ENCODE measurements around the gene VAV3.

The VAV3 gene

GRCh38 chr1:107531065-107531908 is 433.7 kb downstream of the VAV3 start:
- in situ Hi-C loops (cut with MboI; ENCODE audit: low pct_unique_long_range_greater_than_20kb, low sequenced_read_pairs, unreplicated experiment): loop anchor here (25.0 kb wide), 1 partner anchor 344 kb away; no protein-coding TSS in a partner anchor
- TF ChIP-seq CTCF (IDR thresholded peaks at IDR 0.05; ENCODE audit: extremely low read depth, insufficient read depth, missing control alignments): no peak
- no peak for DNase-seq (ENCODE audit: low spot score)

GRCh38 chr1:107530543-107530942 is 434.4 kb downstream of the VAV3 start:
- TF ChIP-seq CTCF (IDR thresholded peaks at IDR 0.05; ENCODE audit: extremely low read depth, insufficient read depth, missing control alignments): no peak
- in situ Hi-C loops (cut with MboI; ENCODE audit: low pct_unique_long_range_greater_than_20kb, low sequenced_read_pairs, unreplicated experiment): loop anchor here (25.0 kb wide), 1 partner anchor 343 kb away; no protein-coding TSS in a partner anchor
- no peak for DNase-seq (ENCODE audit: low spot score)

GRCh38 chr1:107529511-107530149 is 435.4 kb downstream of the VAV3 start:
- in situ Hi-C loops (cut with MboI; ENCODE audit: low pct_unique_long_range_greater_than_20kb, low sequenced_read_pairs, unreplicated experiment): loop anchor here (25.0 kb wide), 1 partner anchor 342 kb away; no protein-coding TSS in a partner anchor
- DNase-seq (ENCODE audit: low spot score): peak; percentile 68
- peak; percentile 88 for TF ChIP-seq CTCF (IDR thresholded peaks at IDR 0.05; ENCODE audit: extremely low read depth, insufficient read depth, missing control alignments)

- in situ Hi-C loops (cut with MboI; ENCODE audit: low pct_unique_long_range_greater_than_20kb, low sequenced_read_pairs, unreplicated experiment): loop anchor here (25.0 kb wide), 1 partner anchor 339 kb away; no protein-coding TSS in a partner anchor
- DNase-seq (ENCODE audit: low spot score): no peak
- no peak for TF ChIP-seq CTCF (IDR thresholded peaks at IDR 0.05; ENCODE audit: extremely low read depth, insufficient read depth, missing control alignments)
These were observed 438.3 kb downstream of the VAV3 start for GRCh38 chr1:107526524-107527198.

- in situ Hi-C loops (cut with MboI; ENCODE audit: low pct_unique_long_range_greater_than_20kb, low sequenced_read_pairs, unreplicated experiment): loop anchor here (25.0 kb wide), 1 partner anchor 339 kb away; no protein-coding TSS in a partner anchor
- no peak for TF ChIP-seq CTCF (IDR thresholded peaks at IDR 0.05; ENCODE audit: extremely low read depth, insufficient read depth, missing control alignments)
These were observed 439.0 kb downstream of the VAV3 start for GRCh38 chr1:107525961-107526360.

GRCh38 chr1:107525145-107525544 is 439.8 kb downstream of the VAV3 start:
- DNase-seq (ENCODE audit: low spot score): no peak
- in situ Hi-C loops (cut with MboI; ENCODE audit: low pct_unique_long_range_greater_than_20kb, low sequenced_read_pairs, unreplicated experiment): loop anchor here (25.0 kb wide), 1 partner anchor 338 kb away; no protein-coding TSS in a partner anchor

More at GRCh38 chr1:107525961-107526360, 439.0 kb downstream of the VAV3 start:
- DNase-seq (ENCODE audit: low spot score): no peak

More at GRCh38 chr1:107525145-107525544, 439.8 kb downstream of the VAV3 start:
- TF ChIP-seq CTCF (IDR thresholded peaks at IDR 0.05; ENCODE audit: extremely low read depth, insufficient read depth, missing control alignments): no peak

All from GM13977 (cell line).